Hematopoietic multipotent progenitor cell (in vitro differentiated cells): ENCODE measurements around the gene RAB4B. TPM values are rescaled to one million over a fixed set of nuclear protein-coding genes. Genes with fewer than 3 reads are reported as not detected.
"Not testable (repeated sequence)": the region's sequence is repeated elsewhere in the genome, so short reads cannot be mapped to it uniquely, and the experiment has no call there.

Experiments
- DNase-seq, 3 donors: peaks; one replicate each; pipeline ENCODE4 v3.0.0-alpha.2; 2011 to 2015; ENCODE audit warnings: low read depth in 2 of 3, low spot score in 2 of 3
- total RNA-seq: library from RNA; depleted of rRNA; stranded (reverse); fragments of >200 nt; gene quantifications from one replicate; pipeline ENCODE4 v1.2.3, GENCODE V29; 2012

RAB4B gene, protein sequence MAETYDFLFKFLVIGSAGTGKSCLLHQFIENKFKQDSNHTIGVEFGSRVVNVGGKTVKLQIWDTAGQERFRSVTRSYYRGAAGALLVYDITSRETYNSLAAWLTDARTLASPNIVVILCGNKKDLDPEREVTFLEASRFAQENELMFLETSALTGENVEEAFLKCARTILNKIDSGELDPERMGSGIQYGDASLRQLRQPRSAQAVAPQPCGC
- total RNA-seq, result 28.8 TPM

DNA sequence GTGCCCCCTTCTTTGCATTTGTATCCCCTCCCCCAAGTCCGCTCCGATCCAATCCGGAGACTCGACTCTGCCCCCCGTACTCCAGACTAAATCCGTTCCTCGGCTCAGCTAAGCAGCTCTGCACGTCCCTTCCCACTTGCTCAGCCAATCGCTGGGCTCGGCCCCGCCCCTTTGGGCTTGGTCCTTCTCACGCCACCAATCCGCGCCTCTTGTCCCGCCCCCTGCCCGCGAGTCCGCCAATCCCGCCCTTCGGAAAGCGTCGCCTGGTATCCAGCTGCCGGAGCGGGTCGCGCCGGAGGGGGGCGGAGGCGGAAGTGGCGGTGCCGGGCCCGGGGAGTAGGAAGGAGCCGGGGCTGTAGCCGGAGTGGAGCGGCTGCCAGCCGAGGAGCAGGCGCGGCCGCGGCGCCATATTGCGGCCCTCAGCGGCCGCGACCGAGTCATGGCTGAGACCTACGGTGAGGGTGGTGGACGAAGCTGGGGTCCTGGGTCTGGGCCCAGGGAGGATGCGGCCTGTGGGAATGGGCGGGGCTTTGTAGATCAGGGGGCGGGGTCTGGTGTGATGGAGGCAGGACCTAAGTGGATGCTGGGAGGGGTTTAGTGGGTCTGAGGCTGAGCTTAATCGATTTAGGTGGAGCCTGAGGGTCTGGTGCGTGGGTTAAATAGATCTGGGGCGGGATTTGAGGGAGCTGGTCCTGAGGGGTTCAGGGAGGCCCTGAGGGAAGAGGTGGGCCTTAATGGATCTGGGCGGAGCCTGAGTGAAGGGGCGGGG, at the start of gene RAB4B:
Gene RAB4B, plus strand, starts transcription at position 311 of the 769 bp plus-strand sequence. Its CDS starts 129 bp downstream, at position 440.
- peak; percentile 97 to 100 (median 100) for DNase-seq

DNA sequence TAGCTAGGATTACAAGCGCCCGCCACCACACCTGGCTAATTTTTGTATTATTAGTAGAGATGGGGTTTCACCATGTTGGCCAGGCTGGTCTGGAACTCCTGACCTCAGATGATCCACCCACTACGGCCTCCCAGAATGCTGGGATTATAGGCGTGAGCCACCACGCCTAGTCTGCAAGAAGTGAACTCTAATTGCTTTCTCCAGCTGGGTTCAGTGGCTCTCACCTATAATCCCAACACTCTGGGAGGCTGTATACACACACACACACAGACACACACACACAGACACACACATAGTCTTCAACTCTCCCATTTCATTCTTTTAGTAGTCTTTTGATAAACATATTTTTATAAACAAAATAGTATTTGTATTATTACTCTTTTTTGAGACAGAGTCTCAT, 48.0 kb upstream of the RAB4B start:
- not testable (repeated sequence) for DNase-seq

DNA sequence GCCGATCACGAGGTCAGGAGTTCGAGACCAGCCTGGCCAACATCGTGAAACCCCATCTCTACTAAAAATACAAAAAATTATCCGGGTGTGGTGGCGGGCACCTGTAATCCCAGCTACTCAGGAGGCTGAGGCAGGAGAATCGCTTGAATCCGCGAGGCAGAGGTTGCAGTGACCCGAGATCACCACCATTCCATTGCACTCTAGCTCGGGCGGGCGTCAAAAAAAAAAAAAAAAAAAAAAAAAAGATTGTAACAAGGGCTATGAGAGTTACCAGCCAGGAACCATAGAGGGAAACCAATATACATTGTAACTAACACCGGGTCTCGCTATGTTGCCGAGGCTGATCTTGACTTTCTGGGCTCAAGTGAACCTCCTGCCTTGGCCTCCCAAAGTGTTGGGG, 45.7 kb upstream of the RAB4B start:
- DNase-seq, result not testable (repeated sequence)

DNA sequence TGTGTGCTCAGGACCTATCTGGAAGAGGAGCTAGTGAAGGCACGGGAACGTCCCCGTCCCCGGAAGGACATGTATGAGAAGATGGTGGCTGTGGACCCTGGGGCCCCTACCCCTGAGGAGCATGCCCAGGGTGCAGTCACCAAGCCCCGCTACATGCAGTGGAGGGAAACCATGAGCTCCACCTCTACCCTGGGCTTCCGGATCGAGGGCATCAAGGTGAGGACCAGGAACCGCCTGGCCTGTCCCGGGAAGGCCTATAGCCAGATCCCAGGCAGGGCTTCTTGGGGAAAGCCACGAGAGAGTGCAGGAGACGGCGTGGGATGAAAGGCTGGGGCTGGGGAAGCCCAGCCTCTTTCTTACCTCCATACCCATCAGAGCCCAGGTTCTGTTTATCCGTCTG, 44.9 kb upstream of the RAB4B start:
- DNase-seq, result no peak

DNA sequence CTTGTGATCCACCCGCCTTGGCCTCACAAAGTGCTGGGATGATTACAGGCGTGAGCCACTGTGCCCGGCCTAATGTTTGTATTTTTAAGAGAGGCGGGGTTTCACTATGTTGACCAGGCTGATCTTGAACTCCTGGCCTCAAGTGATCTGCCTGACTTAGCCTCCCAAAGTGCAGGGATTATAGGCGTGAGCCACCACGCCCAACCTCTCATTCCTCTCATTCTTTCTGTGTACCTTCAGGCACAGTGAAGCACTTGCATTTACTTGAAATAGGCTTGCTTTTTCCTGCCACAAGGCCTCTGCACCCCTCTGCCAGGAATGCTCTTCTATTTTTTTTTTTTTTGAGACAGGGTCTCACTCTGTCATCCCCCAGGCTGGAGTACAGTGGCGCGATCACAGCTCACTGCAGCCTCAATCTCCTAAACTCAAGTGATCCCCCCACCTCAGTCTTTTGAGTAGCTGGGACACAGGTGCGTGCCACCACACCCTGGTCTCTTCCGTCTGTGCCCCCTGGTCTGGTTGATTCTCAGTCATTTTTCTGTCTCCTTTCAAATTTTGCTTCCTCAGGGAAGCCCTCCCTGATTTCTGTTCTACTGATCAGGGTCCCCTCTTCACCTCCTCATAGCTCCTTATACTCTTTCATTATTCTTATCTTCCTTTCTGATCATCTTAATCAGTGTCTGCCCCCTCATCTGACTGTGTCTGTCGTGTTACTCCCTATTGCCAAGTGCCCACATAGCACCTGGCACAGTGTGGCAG, 42.9 kb upstream of the RAB4B start:
- DNase-seq, result no peak

DNA sequence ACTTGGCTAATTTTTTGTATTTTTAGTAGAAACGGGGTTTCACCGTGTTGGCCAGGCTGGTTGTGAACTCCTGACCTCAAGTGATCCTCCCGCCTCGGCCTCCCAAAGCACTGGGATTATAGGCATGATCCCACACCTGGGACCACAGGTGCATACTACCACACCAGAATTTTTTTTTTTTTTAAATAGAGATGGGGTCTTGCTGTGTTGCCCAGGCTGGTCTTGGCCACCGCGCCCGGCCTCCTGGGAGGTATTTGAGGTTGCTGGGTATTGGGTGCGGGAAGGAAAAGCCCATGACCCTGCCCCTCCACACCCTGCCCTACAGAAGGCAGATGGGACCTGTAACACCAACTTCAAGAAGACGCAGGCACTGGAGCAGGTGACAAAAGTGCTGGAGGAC, 41.4 kb upstream of the RAB4B start:
- no peak for DNase-seq

DNA sequence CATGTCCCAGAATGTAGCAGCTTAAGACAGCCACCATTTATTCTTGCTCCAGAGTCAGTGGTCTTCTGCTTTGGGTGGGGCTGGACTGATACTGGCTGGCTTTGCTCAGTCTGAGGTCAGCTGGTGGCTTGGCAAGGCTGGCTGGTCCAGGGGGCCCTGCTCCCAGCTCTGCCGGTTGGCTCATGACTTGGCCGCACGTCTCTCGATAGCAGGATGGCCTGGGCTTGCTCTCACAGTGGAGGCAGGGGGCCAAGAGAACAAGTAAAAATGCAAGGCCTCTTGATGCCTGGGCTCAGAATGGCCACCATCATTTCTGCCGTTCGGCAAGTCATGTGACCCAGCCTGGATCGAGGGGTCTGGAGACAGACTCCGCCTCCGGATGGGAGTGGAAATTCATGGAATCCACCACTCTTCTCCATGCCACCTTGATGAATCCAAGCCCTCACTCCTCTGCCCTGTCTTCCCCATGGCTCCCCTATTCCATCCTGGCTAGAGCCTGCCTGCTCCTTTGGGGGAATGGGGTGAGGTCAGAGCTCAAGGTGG, 40.9 kb upstream of the RAB4B start:
- DNase-seq, result no peak

DNA sequence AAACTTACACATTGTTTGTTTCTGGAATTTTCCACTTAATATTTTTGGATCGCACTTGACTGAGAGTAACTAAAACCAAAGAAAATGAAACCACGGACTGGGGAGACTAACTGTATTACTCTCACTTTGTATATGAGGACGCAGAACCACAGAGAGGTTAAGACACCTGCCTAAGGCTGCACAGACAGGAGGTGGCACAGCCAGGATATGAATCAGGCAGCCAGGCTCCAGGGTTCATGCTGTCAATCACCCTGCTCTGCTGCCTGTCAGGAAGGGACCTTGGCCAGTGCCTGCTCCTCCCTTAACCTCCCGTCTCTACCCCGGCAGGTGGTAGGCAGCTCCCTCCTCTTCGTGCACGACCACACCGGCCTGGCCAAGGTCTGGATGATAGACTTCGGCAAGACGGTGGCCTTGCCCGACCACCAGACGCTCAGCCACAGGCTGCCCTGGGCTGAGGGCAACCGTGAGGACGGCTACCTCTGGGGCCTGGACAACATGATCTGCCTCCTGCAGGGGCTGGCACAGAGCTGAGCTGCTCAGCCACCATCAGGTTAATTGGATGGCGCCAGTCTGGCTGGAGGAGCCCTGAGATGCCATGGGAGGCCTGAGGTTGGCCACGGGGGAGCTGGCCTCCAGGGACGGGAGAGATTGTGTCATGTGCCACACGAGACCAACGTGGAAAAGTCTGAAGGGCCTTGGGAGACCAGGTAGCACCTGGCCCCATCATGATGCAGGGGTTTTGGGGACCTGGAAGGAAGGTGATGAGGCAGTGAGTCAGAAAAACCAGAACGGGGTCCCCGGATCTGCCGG, 38.8 kb upstream of the RAB4B start:
- DNase-seq, result no peak

DNA sequence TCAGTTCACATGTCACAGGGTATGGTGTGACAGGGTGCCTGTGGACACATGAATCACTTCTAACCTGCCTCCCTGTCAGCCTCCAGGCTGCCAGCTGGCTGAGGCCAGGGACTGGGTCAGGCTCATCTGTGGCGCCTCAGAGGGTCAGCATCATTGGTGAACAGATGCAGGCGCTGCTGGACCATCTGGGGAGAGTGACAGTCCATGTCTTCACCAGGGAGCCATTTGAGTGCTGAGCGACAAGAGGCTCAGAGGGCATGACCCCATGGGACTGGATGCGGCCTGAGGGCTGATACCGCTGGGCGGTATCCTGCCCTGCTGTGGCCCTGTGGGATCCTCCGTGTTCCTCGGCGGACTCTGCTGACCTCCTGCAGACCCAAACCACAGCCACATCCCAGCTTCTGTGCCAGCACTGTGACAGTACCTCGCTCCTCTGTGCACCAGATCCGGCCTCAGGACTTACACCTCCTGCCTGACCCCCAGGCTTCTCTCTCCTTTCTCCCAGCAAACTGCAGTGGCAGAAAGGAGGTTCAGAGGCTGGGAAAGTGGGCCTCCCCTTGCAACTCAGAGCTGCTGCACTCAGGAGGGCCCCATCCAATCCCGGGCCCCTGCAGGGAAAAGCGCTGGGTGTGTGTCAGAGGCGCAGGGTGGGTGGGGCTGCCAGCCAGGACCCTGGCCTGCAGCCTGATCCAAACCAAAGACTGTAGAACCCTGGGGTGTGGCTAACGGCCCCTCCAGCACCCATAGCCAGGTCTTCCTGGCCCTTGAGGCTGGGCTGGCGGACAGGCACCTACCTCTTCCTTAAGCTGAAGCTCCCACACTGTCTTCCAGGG, 38.0 kb upstream of the RAB4B start:
- no peak for DNase-seq

DNA sequence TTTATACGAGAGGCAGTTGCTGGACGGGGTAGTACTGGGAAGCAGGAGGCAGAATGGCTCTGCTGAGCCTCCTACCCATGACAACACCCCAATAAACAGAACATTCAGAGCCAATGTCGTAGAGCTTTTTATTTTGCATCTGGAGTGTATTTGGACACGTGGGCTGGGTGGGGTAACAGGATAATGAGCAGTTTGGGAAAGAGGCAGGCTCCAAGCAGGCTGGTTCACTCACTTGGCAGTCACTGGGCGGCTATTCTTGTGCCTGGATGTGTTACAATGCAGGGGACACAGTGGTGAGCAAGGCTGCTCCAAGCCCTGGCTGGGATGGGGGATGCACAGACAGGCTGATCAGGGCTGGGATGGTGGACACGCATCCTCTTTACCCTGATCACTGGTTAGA, 37.3 kb upstream of the RAB4B start:
- DNase-seq, result no peak

DNA sequence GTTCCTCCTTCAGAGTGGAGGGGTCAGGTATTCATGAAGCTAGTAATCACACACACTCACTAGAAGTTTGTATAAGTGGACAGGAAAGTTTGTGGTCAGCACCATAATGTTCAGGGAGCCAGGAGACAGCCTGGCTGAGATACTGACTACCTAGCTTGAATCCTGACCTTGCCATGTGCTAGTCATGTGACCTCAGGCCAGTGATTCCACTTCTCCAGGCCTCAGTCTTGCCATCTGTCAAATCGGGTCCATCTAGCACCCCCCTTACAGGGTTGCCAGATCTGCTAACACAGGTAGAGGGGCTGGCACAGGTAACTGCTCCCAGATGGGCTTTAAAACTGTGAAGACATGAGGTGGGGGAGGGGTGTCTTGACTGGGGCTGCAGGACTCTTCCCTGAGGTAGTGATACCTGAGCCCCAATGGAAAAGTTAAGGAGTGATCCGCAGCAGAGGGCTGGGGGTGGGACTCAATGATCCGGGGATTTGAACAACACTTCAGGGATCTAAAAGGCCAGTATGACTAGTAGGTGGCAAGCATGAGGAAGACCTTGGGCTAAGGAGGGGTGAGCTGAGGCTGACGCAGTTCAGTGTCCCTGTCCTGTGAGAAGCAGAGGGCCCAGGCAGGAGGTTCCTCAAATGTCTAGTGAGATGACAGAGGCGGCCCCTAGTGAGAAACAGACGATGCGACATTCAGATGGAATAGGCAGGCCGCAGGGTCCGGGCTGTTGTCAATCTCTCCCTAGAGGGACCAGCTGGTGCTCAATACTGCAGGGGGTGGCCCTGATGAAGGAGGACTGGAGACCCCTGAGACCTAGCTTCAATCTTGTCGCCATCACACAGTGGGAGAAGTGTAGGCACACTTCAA, 36.3 kb upstream of the RAB4B start:
- DNase-seq, result peak in 1 of 3 donors; percentile 33

DNA sequence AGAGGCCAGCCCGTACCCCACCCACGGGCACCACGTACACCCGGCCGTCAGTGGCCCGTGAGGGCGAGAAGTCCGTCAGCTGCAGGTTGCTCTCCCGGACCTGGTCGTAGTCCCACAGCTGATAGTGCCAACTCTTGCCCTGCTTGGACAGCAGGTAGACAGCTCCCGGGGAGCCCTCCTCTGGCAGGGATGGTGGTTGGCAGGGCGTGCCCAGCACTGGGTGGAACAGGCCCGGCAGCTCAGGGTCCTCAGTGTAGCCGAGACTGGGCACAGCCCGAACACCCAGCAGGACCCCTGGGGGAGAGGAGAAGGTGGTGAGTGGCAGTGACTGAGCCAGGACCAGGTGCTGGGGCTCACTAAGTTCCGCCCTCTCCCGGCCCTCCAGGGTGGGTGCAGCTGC, 35.6 kb upstream of the RAB4B start:
- no peak for DNase-seq

DNA sequence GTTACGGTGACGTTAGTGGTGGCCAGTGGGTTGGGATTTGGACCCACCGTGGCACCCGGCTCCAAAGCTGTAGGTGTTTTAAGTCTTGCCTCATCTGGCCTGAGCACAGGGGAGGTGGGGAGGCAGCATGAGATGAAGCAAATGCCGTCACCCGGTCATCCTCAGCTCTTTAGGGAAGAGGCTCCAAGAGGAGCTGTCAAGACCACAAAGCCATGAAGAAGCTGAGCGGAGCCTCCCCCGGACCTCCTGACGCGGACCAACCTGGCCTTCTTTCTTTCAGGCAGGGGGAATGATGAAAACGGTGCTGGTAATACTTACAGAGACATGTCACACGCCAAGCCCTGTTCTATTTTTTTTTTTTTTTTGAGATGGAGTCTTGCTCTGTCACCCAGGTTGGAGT, 35.2 kb upstream of the RAB4B start:
- no peak for DNase-seq

DNA sequence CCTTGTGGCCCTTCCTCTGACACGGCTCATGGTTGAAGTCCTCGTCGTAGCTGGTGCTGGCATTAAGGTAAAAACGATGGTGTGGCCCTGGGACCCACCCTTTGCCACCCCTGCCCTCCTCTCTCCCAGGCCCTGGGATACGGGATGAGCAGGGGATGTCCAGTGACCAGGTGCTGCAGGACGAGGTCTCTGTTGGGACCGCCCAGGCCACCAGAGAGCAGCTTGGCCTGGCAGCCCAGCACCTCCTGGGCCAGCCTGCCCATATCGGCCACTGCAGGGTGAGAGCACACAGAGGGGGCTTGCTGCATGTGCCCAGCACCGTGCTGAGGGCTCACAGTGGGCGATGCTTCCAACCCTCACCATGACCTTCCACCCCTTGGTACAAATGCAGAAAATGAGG, 34.1 kb upstream of the RAB4B start:
- no peak for DNase-seq

DNA sequence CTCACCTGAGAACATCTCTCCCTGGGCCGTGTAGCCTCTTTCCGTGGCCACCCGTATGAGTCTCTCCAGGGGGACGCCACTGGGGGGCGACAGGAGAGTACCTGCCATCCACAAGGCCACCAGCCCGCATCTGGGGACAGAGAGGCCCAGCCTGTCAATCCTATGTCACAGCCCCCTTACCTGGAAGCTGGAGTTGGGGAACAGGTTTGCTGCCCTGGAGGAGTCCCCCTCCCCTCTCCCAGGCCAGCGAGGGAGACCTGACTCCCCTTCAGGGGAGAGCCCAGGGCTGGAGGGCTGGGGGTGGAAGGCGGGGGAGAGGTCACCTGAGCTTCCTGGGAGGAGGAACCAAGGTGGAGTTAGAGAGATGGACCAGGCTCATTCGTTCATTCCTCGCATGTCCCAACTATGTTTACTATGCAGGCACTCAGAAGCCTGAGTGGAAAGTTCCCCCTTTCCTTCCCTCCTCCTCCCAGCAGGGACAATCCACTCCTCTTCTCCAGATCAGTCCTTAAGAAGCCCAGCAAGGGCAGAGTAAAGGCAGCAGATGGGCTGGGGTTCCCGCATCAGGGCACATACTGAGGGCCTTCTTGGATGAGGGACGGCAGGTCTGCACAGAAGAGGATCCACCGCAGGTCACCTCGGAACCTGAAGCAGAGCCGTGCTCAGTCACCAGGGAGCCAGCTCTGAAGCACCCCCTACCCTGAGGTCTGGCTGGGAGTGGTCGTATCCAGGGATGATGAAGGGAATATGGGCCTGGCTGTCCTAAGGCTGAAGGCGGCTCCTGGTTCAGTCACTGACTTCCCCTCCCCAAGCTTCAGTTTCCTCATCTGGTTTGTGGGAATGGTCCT, 33.3 kb upstream of the RAB4B start:
- no peak for DNase-seq

DNA sequence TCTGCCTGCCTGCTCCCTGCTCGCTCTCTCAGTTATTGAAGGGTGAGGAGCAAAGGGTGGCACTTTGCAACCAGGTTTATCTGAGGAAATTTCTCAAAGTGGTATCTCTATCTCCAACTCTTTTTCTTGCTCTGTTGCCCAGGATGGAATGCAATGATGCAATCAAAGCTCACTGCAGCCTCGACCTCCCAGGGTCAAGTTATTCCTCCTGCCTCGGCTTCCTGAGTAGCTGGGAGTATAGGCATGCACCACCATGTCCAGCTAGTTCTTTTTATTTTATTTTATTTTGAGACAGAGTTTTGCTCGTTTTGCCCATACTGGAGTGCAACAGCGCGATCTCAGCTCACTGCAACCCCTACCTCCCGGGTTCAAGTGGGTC, 32.7 kb upstream of the RAB4B start:
- DNase-seq, result no peak

DNA sequence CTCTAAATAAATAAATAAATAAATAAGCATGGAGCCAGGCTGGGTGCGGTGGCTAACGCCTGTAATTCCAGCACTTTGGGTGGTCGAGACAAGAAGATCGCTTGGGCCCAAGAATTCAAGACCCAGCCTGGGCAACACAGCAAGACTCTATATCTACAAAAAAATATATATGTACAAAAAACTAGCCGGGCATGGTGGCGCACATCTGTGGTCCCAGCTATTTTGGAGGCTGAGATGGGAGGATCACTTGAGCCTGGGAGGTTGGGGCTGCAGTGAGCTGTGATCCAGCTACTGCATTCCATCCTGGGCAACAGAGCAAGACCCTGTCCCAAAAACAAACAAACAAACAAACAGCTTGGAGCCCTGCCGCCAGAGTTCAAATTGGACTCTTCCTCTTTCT, 30.5 kb upstream of the RAB4B start:
- no peak for DNase-seq
